HAP-1 (cell line): ENCODE results near the gene C2orf81.

Source experiments
- DNase-seq, 2 experiments: peaks; one replicate each; pipeline ENCODE4 v3.0.0-alpha.2; 2016 to 2020; ENCODE audit warnings: low spot score in 2 of 2
- H3K27me3 ChIP-seq: fragments of 250-450 bp; sonication (Bioruptor Pico); 2 replicates; pipeline ENCODE4 v1.5.1; 2020; ENCODE audit warnings: low read depth, mild to moderate bottlenecking, moderate library complexity
- H3K36me3 ChIP-seq: fragments of 250-450 bp; sonication (Bioruptor Pico); replicated peaks from 2 replicates; pipeline ENCODE4 v1.5.1; 2020; ENCODE audit warnings: mild to moderate bottlenecking
- H3K4me1 ChIP-seq: fragments of 250-450 bp; sonication (Bioruptor Pico); 2 replicates; pipeline ENCODE4 v1.5.1; 2020; ENCODE audit warnings: mild to moderate bottlenecking
- H3K4me3 ChIP-seq: fragments of 250-450 bp; sonication (Bioruptor Pico); 2 replicates; pipeline ENCODE4 v1.5.1; 2020; ENCODE audit warnings: mild to moderate bottlenecking, moderate library complexity
- H3K9me3 ChIP-seq: fragments of 250-450 bp; sonication (Bioruptor Pico); 2 replicates; pipeline ENCODE4 v1.5.1; 2020; ENCODE audit warnings: mild to moderate bottlenecking, moderate library complexity
- in situ Hi-C: fragments of 300-500 bp; cut with MboI; formaldehyde crosslinking; loops from 3 replicates; pipeline ENCODE4 v1.14.3; 2020; ENCODE audit warnings: low sequenced_read_pairs, inconsistent platforms, mixed read lengths

Gene C2orf81

DNA sequence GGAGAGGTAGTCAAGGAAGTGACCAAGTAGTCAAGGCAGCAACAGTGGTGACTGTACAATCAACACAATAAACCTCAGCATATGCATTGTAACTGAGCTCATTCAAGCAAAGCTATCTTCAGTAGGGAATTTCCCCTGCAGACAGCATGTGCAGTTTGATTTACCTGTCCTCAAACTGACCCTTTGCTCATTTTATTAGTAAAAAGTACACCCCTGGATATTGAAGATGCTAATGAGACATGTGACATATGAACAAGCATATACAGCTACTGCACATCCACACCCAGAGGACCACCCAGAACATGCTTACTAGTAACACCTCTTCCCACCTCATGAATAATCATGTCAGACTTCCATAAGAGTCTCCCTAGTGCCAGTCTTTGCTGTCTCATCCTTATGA is 15.4 kb downstream of the C2orf81 start:
- H3K27me3 ChIP-seq = peaks cover 23% of the 10 kb centered on the region
- no peak overlapping the region for H3K4me3 ChIP-seq
- no peaks in the 10 kb centered on the region for H3K36me3 ChIP-seq
- DNase-seq = no peak
- in situ Hi-C loops = no loop called here
- no peaks in the 10 kb centered on the region for H3K9me3 ChIP-seq
- no peaks in the 10 kb centered on the region for H3K4me1 ChIP-seq

DNA sequence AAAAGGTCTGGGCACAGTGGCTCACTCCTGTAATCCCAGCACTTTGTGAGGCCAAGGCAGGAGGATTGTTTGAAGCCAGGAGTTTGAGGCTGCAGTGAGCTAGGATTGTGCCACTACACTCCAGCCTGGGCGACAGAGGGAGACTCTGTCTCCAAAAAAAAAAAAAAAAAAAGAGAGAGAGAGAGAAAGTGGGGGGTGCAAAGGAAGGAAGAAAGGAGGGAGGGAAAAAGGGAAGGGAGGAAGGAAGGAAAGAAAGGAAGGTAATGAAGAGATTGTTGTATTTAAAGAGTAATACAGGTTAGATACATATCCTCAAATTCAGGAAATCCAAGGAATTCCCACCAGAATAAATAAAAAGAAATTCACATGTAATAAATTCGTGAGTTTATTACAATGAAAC is 19.5 kb downstream of the C2orf81 start:
- in situ Hi-C loops = no loop called here

DNA sequence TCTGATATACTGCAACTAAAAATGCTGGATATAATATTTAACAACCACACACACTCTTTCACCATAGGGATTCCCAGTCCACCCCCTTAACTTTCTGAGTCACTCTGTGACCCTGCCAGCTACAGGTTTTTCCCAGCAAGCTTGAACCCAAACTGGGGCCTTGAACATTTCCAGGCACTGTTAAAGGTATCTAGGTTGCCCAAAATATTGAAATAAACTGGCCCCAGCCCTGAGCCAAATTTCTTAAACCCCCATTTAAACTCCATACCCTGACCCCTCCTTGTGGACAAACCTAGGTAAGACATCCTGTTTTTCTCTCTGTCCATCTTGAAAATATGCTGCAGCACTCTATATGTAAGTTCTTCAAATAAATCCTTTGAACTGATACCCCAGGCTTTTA is 21.6 kb downstream of the C2orf81 start:
- Histone ChIP-seq H3K36me3 (no peaks in the 10 kb centered on the region), H3K4me1 (peaks cover 3% of the 10 kb centered on the region), H3K27me3 (no peaks in the 10 kb centered on the region), H3K9me3 (no peaks in the 10 kb centered on the region), H3K4me3 (no peak overlapping the region)
- DNase-seq = peak in 1 of 2 experiments; percentile 40
- in situ Hi-C loops = no loop called here

More for the DNA sequence above, 19.5 kb downstream of the C2orf81 start:
- Histone ChIP-seq H3K4me3 (no peak overlapping the region), H3K9me3 (no peaks in the 10 kb centered on the region), H3K36me3 (no peaks in the 10 kb centered on the region), H3K27me3 (peaks cover 12% of the 10 kb centered on the region), H3K4me1 (peaks cover 3% of the 10 kb centered on the region)
- DNase-seq = no peak

DNA sequence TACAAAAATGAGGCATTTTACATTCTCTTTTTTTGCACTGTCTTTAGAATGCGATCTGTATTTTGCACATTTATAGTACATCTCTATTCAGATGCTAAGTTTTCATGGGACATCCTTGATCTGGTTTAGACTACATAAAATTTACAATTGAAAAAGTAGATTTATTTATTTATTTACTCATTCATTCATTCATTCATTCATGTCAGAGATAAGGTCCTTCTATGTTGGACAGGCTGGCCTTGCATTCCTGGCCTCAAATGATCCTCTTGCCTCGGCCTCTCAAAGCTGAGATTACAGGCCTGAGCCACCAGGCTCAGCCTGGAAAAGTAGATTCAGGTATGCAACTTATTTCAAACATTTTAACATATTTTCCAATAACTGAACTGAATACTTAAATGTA is 25.3 kb downstream of the C2orf81 start:
- H3K4me3 ChIP-seq = no peak overlapping the region
- no peak for DNase-seq
- in situ Hi-C loops = no loop called here
- no peaks in the 10 kb centered on the region for H3K27me3 ChIP-seq
- no peaks in the 10 kb centered on the region for H3K36me3 ChIP-seq
- H3K4me1 ChIP-seq = peaks cover 3% of the 10 kb centered on the region
- no peaks in the 10 kb centered on the region for H3K9me3 ChIP-seq

DNA sequence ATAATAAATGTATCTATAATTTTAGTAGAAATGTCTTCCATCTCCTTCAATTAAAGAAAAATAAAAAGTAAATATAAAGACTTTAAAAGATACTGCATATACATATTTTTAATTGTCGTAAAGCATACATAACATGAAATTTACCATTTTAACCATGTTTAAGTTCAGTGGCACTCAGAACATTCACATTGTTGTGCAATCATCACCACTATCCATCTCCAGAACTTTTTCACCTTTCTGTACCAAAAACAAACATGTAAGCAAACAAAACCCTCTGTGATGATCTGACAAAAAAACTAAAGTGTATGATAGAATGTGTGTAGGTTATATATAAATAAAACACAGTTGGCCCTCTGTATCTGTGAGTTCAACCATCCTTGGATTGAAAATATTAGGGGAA is 27.9 kb downstream of the C2orf81 start:
- no peak for DNase-seq
- no peaks in the 10 kb centered on the region for H3K36me3 ChIP-seq
- no peak overlapping the region for H3K4me3 ChIP-seq
- in situ Hi-C loops = no loop called here
- no peaks in the 10 kb centered on the region for H3K9me3 ChIP-seq
- H3K27me3 ChIP-seq = no peaks in the 10 kb centered on the region
- peaks cover 10% of the 10 kb centered on the region for H3K4me1 ChIP-seq

DNA sequence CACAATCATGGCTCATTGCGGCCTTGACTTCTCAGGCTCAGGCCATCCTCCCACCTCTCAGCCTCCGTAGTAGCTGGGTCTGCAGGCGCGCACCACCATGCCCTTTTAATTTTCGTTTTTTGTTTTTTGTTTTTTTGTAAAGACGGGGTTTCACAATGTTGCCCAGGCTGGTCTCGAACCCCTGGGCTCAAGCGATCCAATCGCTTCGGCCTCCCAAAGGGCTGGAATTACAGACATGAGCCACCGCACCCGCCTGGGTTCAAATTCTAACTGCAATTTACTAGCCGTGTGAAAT is 29.0 kb downstream of the C2orf81 start:
- Histone ChIP-seq H3K9me3 (no peaks in the 10 kb centered on the region), H3K36me3 (no peaks in the 10 kb centered on the region), H3K27me3 (no peaks in the 10 kb centered on the region), H3K4me3 (no peak overlapping the region), H3K4me1 (peaks cover 10% of the 10 kb centered on the region)
- in situ Hi-C loops = no loop called here
- DNase-seq = no peak

DNA sequence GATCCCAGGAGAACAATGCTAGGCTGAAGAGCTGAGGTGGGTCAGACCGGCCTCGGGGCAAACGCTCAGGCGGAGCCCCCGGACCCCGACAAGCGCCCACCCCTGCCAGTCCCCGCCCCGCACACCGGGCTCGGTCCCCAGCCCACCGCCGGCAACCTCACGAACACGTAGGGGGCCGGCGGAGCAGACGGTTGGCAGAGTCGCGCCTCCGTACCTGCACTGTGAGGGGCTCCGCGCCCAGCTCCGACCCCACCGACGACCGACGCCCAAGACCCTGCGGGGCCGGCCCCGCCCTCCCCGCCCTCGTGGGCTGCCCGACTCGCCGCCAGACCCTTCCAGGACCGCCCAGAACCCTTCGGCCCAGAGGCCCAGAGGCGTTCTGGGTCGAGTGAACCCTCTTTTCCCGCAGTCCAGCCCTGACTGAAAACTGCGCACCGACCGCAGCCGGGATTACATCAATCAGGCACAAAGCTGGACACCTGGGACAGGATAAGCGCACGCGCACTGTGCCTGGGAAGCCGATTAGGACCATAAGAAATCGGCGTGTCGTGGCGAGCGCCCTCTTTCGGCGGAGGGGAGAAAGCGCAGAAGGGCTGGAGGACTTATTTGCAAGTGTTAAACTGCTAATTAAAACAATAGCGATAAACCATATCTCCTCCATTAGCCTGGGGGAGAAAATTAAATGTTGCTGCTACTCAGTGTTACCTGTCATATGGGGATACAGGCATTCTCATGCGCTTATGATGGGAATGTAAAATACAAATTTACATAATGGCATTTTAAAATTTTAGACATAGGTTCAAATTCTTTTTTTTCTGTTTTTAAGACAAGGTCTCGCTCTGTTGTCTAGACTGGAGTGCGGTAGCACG is 29.6 kb downstream of the C2orf81 start:
- H3K27me3 ChIP-seq = no peaks in the 10 kb centered on the region
- in situ Hi-C loops = no loop called here
- H3K4me3 ChIP-seq = peak overlapping the region; percentile 57
- peak; percentile 83 to 93 for DNase-seq
- H3K9me3 ChIP-seq = no peaks in the 10 kb centered on the region
- no peaks in the 10 kb centered on the region for H3K36me3 ChIP-seq
- peaks cover 10% of the 10 kb centered on the region for H3K4me1 ChIP-seq

DNA sequence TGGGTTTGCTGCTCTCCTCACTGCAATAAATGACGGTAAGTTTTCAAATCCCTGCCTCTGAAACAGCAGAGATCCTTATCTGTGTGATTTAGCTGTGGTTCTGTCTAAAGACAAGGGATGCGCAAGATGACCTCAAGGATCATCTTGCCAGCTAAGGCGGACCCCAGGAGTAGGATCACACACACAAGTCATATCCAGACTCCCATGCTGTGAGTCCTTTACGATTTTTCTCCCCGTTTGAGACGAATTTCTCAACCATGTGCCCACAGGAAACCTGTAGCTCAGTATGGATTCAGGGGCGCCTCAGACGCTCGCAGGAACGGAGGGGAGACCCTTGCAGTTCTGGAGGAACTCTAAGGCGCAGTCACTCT is 30.2 kb downstream of the C2orf81 start:
- Histone ChIP-seq H3K27me3 (no peaks in the 10 kb centered on the region), H3K36me3 (no peaks in the 10 kb centered on the region), H3K9me3 (no peaks in the 10 kb centered on the region), H3K4me1 (peaks cover 16% of the 10 kb centered on the region), H3K4me3 (peak overlapping the region; percentile 57)
- in situ Hi-C loops = no loop called here
- DNase-seq = no peak

DNA sequence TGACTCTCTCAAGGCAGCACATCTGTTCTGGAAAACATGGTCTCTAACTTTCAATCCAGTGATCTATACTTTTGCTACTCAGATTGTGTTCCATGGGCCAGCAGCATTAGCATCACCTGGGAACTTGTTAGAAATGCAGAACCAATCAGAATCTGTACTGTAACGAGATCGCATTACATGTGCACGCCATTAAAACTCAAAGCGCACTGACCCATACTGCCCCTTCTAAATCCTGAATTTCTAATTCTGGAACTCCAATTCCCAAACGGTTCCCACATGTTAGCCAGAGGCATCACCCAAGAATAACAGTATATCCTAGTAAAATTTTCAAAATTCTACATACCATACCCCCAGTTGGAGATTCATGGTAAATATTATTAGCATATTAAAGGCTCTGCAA is 30.8 kb downstream of the C2orf81 start:
- DNase-seq = no peak
- H3K27me3 ChIP-seq = no peaks in the 10 kb centered on the region
- H3K9me3 ChIP-seq = no peaks in the 10 kb centered on the region
- no peaks in the 10 kb centered on the region for H3K36me3 ChIP-seq
- H3K4me3 ChIP-seq = peak overlapping the region; percentile 57
- H3K4me1 ChIP-seq = peaks cover 22% of the 10 kb centered on the region
- in situ Hi-C loops = no loop called here

DNA sequence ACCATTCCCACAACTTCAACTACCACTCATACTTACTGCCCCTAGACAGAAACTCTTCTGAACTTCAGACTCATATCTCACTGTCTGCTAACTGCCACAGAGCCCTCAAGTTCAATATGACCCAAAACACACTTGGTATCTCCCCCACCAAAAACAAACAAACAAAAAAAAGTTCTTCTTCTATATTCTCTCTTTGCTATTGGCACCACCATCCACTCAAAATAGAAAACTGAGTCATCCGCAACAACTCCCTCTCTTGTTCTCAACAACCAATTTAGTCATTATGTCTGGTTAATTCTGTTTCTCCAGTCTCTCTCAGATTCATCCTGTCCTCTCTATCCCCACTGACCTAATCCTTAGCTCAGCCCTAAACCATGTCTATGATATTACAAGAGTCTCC is 34.1 kb downstream of the C2orf81 start:
- H3K36me3 ChIP-seq = peaks cover 7% of the 10 kb centered on the region
- no peak for DNase-seq
- in situ Hi-C loops = no loop called here
- H3K4me3 ChIP-seq = no peak overlapping the region
- H3K4me1 ChIP-seq = peaks cover 23% of the 10 kb centered on the region
- H3K9me3 ChIP-seq = no peaks in the 10 kb centered on the region
- no peaks in the 10 kb centered on the region for H3K27me3 ChIP-seq

DNA sequence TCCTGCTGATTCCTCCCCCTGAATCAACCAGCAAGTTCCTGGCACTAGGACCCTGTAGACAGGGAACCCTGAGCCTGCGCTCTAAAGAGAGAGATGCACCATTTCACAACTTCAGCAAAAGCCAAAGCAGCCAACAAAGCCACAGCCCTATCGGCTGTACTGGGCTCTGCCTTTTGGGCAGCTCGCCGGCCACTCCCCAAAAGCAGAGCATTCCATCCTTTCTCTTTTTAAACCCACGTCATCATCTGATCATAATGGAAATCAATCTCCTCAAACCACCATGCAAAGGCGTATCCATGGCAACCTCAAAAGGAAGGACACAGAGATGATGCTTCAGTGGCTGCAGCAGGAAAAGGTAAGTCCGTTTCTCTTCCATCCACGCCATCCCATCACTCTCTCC is 36.0 kb downstream of the C2orf81 start:
- no peaks in the 10 kb centered on the region for H3K27me3 ChIP-seq
- H3K4me1 ChIP-seq = peaks cover 17% of the 10 kb centered on the region
- peaks cover 7% of the 10 kb centered on the region for H3K36me3 ChIP-seq
- H3K9me3 ChIP-seq = no peaks in the 10 kb centered on the region
- in situ Hi-C loops = no loop called here
- DNase-seq = no peak
- H3K4me3 ChIP-seq = no peak overlapping the region

DNA sequence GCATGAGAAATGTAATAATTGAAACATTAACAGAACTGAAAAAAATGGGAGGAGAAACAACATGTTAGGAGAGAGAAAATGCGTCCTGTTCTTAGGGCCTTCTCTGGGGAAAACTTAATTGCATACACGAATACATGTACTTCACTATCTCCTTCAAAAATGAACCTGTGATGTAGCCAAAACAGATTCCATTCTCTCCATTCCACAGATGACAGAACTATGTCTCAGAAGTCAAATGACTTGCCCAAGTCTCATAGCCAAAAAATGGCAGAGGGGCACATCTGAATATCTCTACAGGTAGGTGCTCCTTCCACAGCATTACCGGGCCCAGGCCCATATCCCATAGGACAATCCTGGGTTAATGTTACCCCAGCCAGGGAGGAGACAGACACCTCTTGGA is 37.4 kb downstream of the C2orf81 start:
- Histone ChIP-seq H3K4me1 (peaks cover 13% of the 10 kb centered on the region), H3K4me3 (no peak overlapping the region), H3K36me3 (peaks cover 7% of the 10 kb centered on the region), H3K9me3 (no peaks in the 10 kb centered on the region), H3K27me3 (no peaks in the 10 kb centered on the region)
- in situ Hi-C loops = no loop called here
- DNase-seq = no peak

DNA sequence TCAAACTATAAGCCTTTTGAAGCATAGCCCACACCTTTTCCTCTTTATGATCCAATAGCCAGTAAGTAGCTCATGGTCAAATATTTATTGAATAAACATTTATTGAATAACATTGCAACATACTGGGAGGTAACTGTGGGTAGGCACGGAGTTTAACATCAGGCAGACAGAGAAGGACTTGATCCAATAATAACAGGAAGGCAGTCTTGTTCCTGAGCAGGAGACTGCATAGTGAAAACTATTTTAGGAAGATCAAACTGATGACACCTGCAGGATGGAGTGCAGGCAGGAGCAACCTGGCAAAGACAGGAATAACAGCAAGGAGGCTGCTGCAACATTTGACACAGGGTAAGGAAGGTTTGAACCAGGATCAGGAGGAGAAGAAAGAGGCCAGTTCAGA is 38.2 kb downstream of the C2orf81 start:
- in situ Hi-C loops = no loop called here
- DNase-seq = no peak
- Histone ChIP-seq H3K27me3 (no peaks in the 10 kb centered on the region), H3K36me3 (peaks cover 7% of the 10 kb centered on the region), H3K9me3 (no peaks in the 10 kb centered on the region), H3K4me3 (no peak overlapping the region), H3K4me1 (peaks cover 13% of the 10 kb centered on the region)

DNA sequence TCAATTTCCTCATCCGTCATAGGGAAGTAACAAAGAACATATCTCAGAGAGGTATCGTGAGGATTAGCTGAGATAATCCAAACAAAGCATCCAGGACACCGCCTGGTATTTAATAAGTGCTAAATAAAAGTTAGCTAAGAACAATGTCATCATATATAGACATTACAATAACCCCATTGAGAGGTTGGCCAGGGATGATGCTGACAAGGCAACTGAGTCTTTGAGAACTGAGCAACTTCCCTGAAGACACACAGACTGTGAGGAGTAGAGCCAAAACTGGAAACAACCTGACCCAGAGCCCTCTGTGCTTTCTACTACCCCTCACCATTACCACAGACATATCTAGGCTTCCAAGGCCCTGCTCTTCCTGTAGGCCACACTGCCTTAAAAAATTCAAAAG is 39.7 kb downstream of the C2orf81 start:
- H3K4me3 ChIP-seq = no peak overlapping the region
- no peak for DNase-seq
- peaks cover 18% of the 10 kb centered on the region for H3K36me3 ChIP-seq
- in situ Hi-C loops = no loop called here
- H3K9me3 ChIP-seq = no peaks in the 10 kb centered on the region
- no peaks in the 10 kb centered on the region for H3K27me3 ChIP-seq
- H3K4me1 ChIP-seq = peaks cover 12% of the 10 kb centered on the region
